Keratinocyte (primary cell): ENCODE results near the gene FUT8. TPM values are rescaled to one million over a fixed set of nuclear protein-coding genes. Genes with fewer than 3 reads are reported as not detected.

Source experiments
- DNase-seq: peaks from one replicate; pipeline ENCODE4 v3.0.0-alpha.2; 2011; ENCODE audit warnings: low read depth, missing footprints, low spot score
- FAIRE-seq: peaks from 2 replicates; lab custom pipeline; 2011; peaks lifted over from hg19 to GRCh38; lab: Jason Lieb, UNC
- H2AFZ ChIP-seq: 2 replicates; pipeline ENCODE4 v1.6.0; 2012; ENCODE audit warnings: low read length, control low read depth, inconsistent platforms; ENCODE audit not compliant: control insufficient read depth
- H3K27ac ChIP-seq: 2 replicates; pipeline ENCODE4 v1.5.1; 2011; ENCODE audit warnings: low read length; ENCODE audit not compliant: control insufficient read depth, insufficient read depth
- H3K27me3 ChIP-seq: 3 replicates; pipeline ENCODE4 v1.6.0; 2011; ENCODE audit warnings: low read length; ENCODE audit not compliant: control insufficient read depth, insufficient read depth; ENCODE audit errors: extremely low read depth
- H3K36me3 ChIP-seq, 2 experiments: 2 replicates in 1 of 2; 3 replicates in 1 of 2; pipeline ENCODE4 v1.5.1; 2011; ENCODE audit warnings: low read length in 2 of 2, mild to moderate bottlenecking in 1 of 2; ENCODE audit not compliant: control insufficient read depth in 2 of 2, insufficient read depth in 2 of 2; ENCODE audit errors: extremely low read depth in 1 of 2
- H3K4me1 ChIP-seq: 3 replicates; pipeline ENCODE4 v1.5.1; 2011; ENCODE audit warnings: low read length; ENCODE audit not compliant: control insufficient read depth, insufficient read depth; ENCODE audit errors: extremely low read depth
- H3K4me2 ChIP-seq: 3 replicates; pipeline ENCODE4 v1.6.0; 2011; ENCODE audit warnings: low read depth, low read length; ENCODE audit not compliant: control insufficient read depth, insufficient read depth; ENCODE audit errors: extremely low read depth
- H3K4me3 ChIP-seq, 3 experiments: fragments of 200-600 bp in 1 of 3; sonication (generic) in 1 of 3; 2 replicates in 2 of 3; 3 replicates in 1 of 3; pipeline ENCODE4 v1.5.1; 2011 to 2016; ENCODE audit warnings: low read length in 3 of 3, mild to moderate bottlenecking in 3 of 3, control low read depth in 2 of 3, inconsistent platforms in 1 of 3, low read depth in 1 of 3, mixed read lengths in 1 of 3, mixed run types in 1 of 3, moderate library complexity in 1 of 3; ENCODE audit not compliant: control insufficient read depth in 2 of 3, insufficient read depth in 2 of 3; ENCODE audit errors: extremely low read depth in 1 of 3
- H3K79me2 ChIP-seq: 2 replicates; pipeline ENCODE4 v1.6.0; 2012; ENCODE audit warnings: low read length; ENCODE audit not compliant: control insufficient read depth, insufficient read depth
- H3K9ac ChIP-seq: 3 replicates; pipeline ENCODE4 v1.6.0; 2011; ENCODE audit warnings: low read length; ENCODE audit not compliant: control insufficient read depth, insufficient read depth; ENCODE audit errors: extremely low read depth
- H3K9me1 ChIP-seq: 3 replicates; pipeline ENCODE4 v1.6.0; 2011; ENCODE audit warnings: low read length; ENCODE audit not compliant: control insufficient read depth, insufficient read depth; ENCODE audit errors: extremely low read depth
- H3K9me3 ChIP-seq: 2 replicates; pipeline ENCODE4 v1.5.1; 2012; ENCODE audit warnings: low read depth, low read length; ENCODE audit not compliant: control insufficient read depth
- H4K20me1 ChIP-seq: 3 replicates; pipeline ENCODE4 v1.6.0; 2011; ENCODE audit warnings: low read length; ENCODE audit not compliant: control insufficient read depth, insufficient read depth; ENCODE audit errors: extremely low read depth
- EZH2 ChIP-seq: IDR thresholded peaks from one replicate; pipeline ENCODE4 v1.6.1; 2012; ENCODE audit warnings: inconsistent platforms, mild to moderate bottlenecking, low read length, moderate library complexity
- dilution Hi-C: fragments of 300-500 bp; cut with MboI; formaldehyde crosslinking; loops from one replicate; pipeline ENCODE4 v1.7.0; 2020; ENCODE audit warnings: low sequenced_read_pairs; ENCODE audit not compliant: extremely low pct_ligation_motif_present
- polyA plus RNA-seq, 5 experiments: library from polyadenylated mRNA; depleted of rRNA in 3 of 5; stranded (reverse) in 3 of 5; stranded (forward) in 1 of 5; unstranded in 1 of 5; fragments of >200 nt; gene quantifications; 1 replicate in 1 of 5; 2 replicates in 3 of 5; 3 replicates in 1 of 5; pipeline versions ENCODE4 v1.2.1 to v1.2.3, GENCODE V29; 2011 to 2012; ENCODE audit warnings: missing spikeins in 2 of 5, low read depth in 1 of 5, low replicate concordance in 1 of 5
- TF ChIP-seq, protein P1 (sequence below), 3 experiments: IDR thresholded peaks in 1 of 3; conservative IDR thresholded peaks in 1 of 3; optimal IDR thresholded peaks in 1 of 3; 2 replicates in 2 of 3; 3 replicates in 1 of 3; pipeline versions ENCODE3 to v1.5.1; 2011; ENCODE audit warnings: low read length in 3 of 3, mild to moderate bottlenecking in 3 of 3, moderate library complexity in 2 of 3, control low read depth in 1 of 3, inconsistent platforms in 1 of 3; ENCODE audit not compliant: insufficient read depth in 2 of 3; ENCODE audit errors: extremely low read depth in 1 of 3

The FUT8 gene
- polyA plus RNA-seq, 1 donor (not counting 4 experiments of a cell fraction or from before 2014, with no cell fraction given) = 12.5 TPM

GRCh38 chr14:65496178-65496993 is 83.9 kb downstream of the FUT8 start:
- TF ChIP-seq, protein P1, sequence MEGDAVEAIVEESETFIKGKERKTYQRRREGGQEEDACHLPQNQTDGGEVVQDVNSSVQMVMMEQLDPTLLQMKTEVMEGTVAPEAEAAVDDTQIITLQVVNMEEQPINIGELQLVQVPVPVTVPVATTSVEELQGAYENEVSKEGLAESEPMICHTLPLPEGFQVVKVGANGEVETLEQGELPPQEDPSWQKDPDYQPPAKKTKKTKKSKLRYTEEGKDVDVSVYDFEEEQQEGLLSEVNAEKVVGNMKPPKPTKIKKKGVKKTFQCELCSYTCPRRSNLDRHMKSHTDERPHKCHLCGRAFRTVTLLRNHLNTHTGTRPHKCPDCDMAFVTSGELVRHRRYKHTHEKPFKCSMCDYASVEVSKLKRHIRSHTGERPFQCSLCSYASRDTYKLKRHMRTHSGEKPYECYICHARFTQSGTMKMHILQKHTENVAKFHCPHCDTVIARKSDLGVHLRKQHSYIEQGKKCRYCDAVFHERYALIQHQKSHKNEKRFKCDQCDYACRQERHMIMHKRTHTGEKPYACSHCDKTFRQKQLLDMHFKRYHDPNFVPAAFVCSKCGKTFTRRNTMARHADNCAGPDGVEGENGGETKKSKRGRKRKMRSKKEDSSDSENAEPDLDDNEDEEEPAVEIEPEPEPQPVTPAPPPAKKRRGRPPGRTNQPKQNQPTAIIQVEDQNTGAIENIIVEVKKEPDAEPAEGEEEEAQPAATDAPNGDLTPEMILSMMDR (optimal IDR thresholded peaks at IDR 0.05 in 1 of 3, IDR thresholded peaks at IDR 0.05 in 1 of 3, conservative IDR thresholded peaks at IDR 0.05 in 1 of 3; ENCODE audit: extremely low read depth in 1 of 3, insufficient read depth in 2 of 3, low read length in 3 of 3) = no peak
- no peak for TF ChIP-seq EZH2
- no peak overlapping the region for H3K27ac ChIP-seq
- H3K9me3 ChIP-seq = no peaks in the 10 kb centered on the region
- no peaks in the 10 kb centered on the region for H3K4me1 ChIP-seq
- no peaks in the 10 kb centered on the region for H3K36me3 ChIP-seq
- H3K27me3 ChIP-seq = no peaks in the 10 kb centered on the region
- no peaks in the 10 kb centered on the region for H4K20me1 ChIP-seq
- FAIRE-seq (no peak), DNase-seq (no peak)
- dilution Hi-C loops = no loop called here
- H2AFZ ChIP-seq = no peak overlapping the region
- H3K9me1 ChIP-seq = no peaks in the 10 kb centered on the region
- no peak overlapping the region for H3K4me3 ChIP-seq
- H3K79me2 ChIP-seq = no peaks in the 10 kb centered on the region
- H3K9ac ChIP-seq = no peak overlapping the region
- H3K4me2 ChIP-seq = no peak overlapping the region

- H3K4me3 ChIP-seq = no peak overlapping the region
- no peaks in the 10 kb centered on the region for H4K20me1 ChIP-seq
- no peaks in the 10 kb centered on the region for H3K9me1 ChIP-seq
- FAIRE-seq (no peak), DNase-seq (no peak)
- H3K27me3 ChIP-seq = no peaks in the 10 kb centered on the region
- H3K36me3 ChIP-seq = no peaks in the 10 kb centered on the region
- TF ChIP-seq, protein P1 (optimal IDR thresholded peaks at IDR 0.05 in 1 of 3, IDR thresholded peaks at IDR 0.05 in 1 of 3, conservative IDR thresholded peaks at IDR 0.05 in 1 of 3; ENCODE audit: extremely low read depth in 1 of 3, insufficient read depth in 2 of 3, low read length in 3 of 3) = no peak
- TF ChIP-seq EZH2 = no peak
- H3K9ac ChIP-seq = no peak overlapping the region
- H2AFZ ChIP-seq = no peak overlapping the region
- no peaks in the 10 kb centered on the region for H3K9me3 ChIP-seq
- no peak overlapping the region for H3K27ac ChIP-seq
- dilution Hi-C loops = no loop called here
- no peak overlapping the region for H3K4me2 ChIP-seq
- no peaks in the 10 kb centered on the region for H3K79me2 ChIP-seq
- peaks cover 6% of the 10 kb centered on the region for H3K4me1 ChIP-seq
Observed at GRCh38 chr14:65499138-65499537, 86.6 kb downstream of the FUT8 start.
